GM23338 (cell line): Measurements from ENCODE around the gene APC.

Experiments
- CREB1 ChIP-seq: fragments of 250-450 bp; sonication (Bioruptor Pico); IDR thresholded peaks from 2 replicates; pipeline ENCODE4 v1.5.0; 2020; ENCODE audit warnings: low read depth, mild to moderate bottlenecking, moderate library complexity
- CTCF ChIP-seq, 2 experiments: fragments of 200-600 bp in 1 of 2; sonication (generic) in 1 of 2; conservative IDR thresholded peaks; 2 replicates each; pipeline versions ENCODE4 v1.5.1 to v1.6.1; 2016 to 2017; ENCODE audit warnings: antibody characterized with exemption in 2 of 2, low read depth in 2 of 2, mild to moderate bottlenecking in 2 of 2, moderate library complexity in 1 of 2
- ETS1 ChIP-seq: IDR thresholded peaks from 2 replicates; pipeline ENCODE4 v1.6.1; 2016; ENCODE audit warnings: antibody characterized with exemption
- EZH2 ChIP-seq: fragments of 200-600 bp; sonication (generic); IDR thresholded peaks from one replicate; pipeline ENCODE4 v1.8.0; 2017; ENCODE audit warnings: antibody characterized with exemption, mild to moderate bottlenecking, low read depth; ENCODE audit not compliant: unreplicated experiment
- EZH2phosphoT487 ChIP-seq: fragments of 200-600 bp; sonication (generic); IDR thresholded peaks from one replicate; pipeline ENCODE4 v1.8.1; 2018; ENCODE audit warnings: antibody characterized with exemption; ENCODE audit not compliant: unreplicated experiment
- JUNB ChIP-seq: IDR thresholded peaks from one replicate; pipeline ENCODE4 v1.6.1; 2016; ENCODE audit warnings: antibody characterized with exemption; ENCODE audit not compliant: unreplicated experiment
- POLR2AphosphoS5 ChIP-seq: IDR thresholded peaks from 2 replicates; pipeline ENCODE4 v1.6.1; 2016; ENCODE audit warnings: antibody characterized with exemption, low read depth
- REST ChIP-seq: IDR thresholded peaks from one replicate; pipeline ENCODE4 v1.6.1; 2018; ENCODE audit warnings: antibody characterized with exemption; ENCODE audit not compliant: unreplicated experiment
- ZNF114 ChIP-seq: fragments of 250-450 bp; sonication (Bioruptor Pico); IDR thresholded peaks from 2 replicates; pipeline ENCODE4 v1.5.0; 2020; ENCODE audit warnings: mild to moderate bottlenecking, moderate library complexity
- ZNF462 ChIP-seq: fragments of 250-450 bp; sonication (Bioruptor Pico); IDR thresholded peaks from 2 replicates; pipeline ENCODE4 v1.5.0; 2020; ENCODE audit warnings: mild to moderate bottlenecking, moderate library complexity

- TF ChIP-seq CTCF (conservative IDR thresholded peaks at IDR 0.05; ENCODE audit: low read depth in 2 of 2): no peak
- no peak for TF ChIP-seq EZH2phosphoT487
- no peak for TF ChIP-seq CREB1 (CRISPR knock-in tag)
- TF ChIP-seq POLR2AphosphoS5: no peak
- TF ChIP-seq ZNF462 (CRISPR knock-in tag): no peak
- no peak for TF ChIP-seq REST
- TF ChIP-seq JUNB: no peak
- TF ChIP-seq EZH2: no peak
- TF ChIP-seq ZNF114 (CRISPR knock-in tag): no peak
- no peak for TF ChIP-seq ETS1
These were observed 20.1 kb upstream of the APC start for GRCh38 chr5:112717506-112718082.
